Ecto neural progenitor cell (in vitro differentiated cells): ENCODE data around the gene GLRX.

Source experiments
- DNase-seq: peaks from one replicate; pipeline ENCODE4 v3.0.0-alpha.2; 2018; ENCODE audit warnings: low spot score

The GLRX gene

GRCh38 chr5:95808686-95809413, 13.7 kb downstream of the GLRX start:
- peak; percentile 25 for DNase-seq

- DNase-seq: peak; percentile 17
These were observed 14.4 kb downstream of the GLRX start for GRCh38 chr5:95808013-95808685.

- DNase-seq: no peak
These were observed 15.8 kb downstream of the GLRX start for GRCh38 chr5:95806687-95807086.

GRCh38 chr5:95804736-95805539, 17.6 kb downstream of the GLRX start:
- DNase-seq: no peak

GRCh38 chr5:95803271-95804148, 19.0 kb downstream of the GLRX start:
- no peak for DNase-seq

- DNase-seq: no peak
These were observed 20.6 kb downstream of the GLRX start for GRCh38 chr5:95801961-95802360.

GRCh38 chr5:95801532-95801931, 21.0 kb downstream of the GLRX start:
- no peak for DNase-seq

- DNase-seq: no peak
These were observed 22.0 kb downstream of the GLRX start for GRCh38 chr5:95800553-95800952.

- no peak for DNase-seq
These were observed 23.2 kb downstream of the GLRX start for GRCh38 chr5:95799191-95799835.

- no peak for DNase-seq
These were observed 24.0 kb downstream of the GLRX start for GRCh38 chr5:95798545-95798944.

GRCh38 chr5:95798048-95798447, 24.5 kb downstream of the GLRX start:
- no peak for DNase-seq

GRCh38 chr5:95797301-95797700, 25.2 kb downstream of the GLRX start:
- no peak for DNase-seq

- no peak for DNase-seq
These were observed 28.4 kb downstream of the GLRX start for GRCh38 chr5:95794070-95794516.

- no peak for DNase-seq
These were observed 30.8 kb downstream of the GLRX start for GRCh38 chr5:95791751-95792150.

GRCh38 chr5:95788493-95788892, 34.0 kb downstream of the GLRX start:
- no peak for DNase-seq

- DNase-seq: no peak
These were observed 35.6 kb downstream of the GLRX start for GRCh38 chr5:95786821-95787418.

- no peak for DNase-seq
These were observed 37.8 kb downstream of the GLRX start for GRCh38 chr5:95784514-95785302.

GRCh38 chr5:95783661-95784060, 38.9 kb downstream of the GLRX start:
- no peak for DNase-seq

- DNase-seq: no peak
These were observed 40.3 kb downstream of the GLRX start for GRCh38 chr5:95782181-95782580.

- peak; percentile 76 for DNase-seq
These were observed 41.4 kb downstream of the GLRX start for GRCh38 chr5:95781101-95781583.
